SHP77 treated with DMSO at 0.1 percent for 48 hours (cell line): ENCODE results near the gene SRM.
"Not testable (repeated sequence)": the region's sequence is repeated elsewhere in the genome, so short reads cannot be mapped to it uniquely, and the experiment has no call there.

Experiments used
- DNase-seq: peaks from one replicate; lab custom pipeline; 2025; lab: John Stamatoyannopoulos, UW

SRM gene

DNA sequence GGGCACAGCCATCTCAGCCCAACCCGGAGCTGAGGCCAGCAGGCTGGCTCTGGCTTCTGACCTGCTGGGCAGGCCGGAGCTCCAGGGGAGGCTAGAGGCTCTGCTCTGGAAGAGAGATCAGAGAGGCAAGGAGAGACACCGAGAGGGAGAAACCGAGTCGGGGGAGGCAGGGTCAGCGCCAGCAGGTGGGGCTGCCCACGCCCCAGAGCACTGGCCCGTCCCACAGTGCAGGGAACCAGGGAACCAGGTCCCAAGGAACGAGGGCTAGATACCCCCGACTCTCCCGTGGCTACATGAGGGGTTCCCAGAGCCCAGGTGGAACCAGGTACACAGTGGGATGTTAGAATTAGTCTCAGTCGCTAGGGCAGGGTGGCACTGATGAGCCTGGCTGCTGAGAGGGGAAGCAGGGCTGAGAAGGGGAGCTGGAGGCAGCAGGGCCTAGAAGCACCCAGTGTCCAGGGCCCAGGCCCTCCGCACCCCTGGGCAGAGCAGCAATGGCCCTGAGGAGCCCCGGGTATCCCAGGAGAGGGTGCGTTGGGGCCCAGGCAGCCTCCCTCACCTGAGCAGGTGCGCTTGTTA lies 14.9 kb downstream of the SRM start:
- no peak for DNase-seq

DNA sequence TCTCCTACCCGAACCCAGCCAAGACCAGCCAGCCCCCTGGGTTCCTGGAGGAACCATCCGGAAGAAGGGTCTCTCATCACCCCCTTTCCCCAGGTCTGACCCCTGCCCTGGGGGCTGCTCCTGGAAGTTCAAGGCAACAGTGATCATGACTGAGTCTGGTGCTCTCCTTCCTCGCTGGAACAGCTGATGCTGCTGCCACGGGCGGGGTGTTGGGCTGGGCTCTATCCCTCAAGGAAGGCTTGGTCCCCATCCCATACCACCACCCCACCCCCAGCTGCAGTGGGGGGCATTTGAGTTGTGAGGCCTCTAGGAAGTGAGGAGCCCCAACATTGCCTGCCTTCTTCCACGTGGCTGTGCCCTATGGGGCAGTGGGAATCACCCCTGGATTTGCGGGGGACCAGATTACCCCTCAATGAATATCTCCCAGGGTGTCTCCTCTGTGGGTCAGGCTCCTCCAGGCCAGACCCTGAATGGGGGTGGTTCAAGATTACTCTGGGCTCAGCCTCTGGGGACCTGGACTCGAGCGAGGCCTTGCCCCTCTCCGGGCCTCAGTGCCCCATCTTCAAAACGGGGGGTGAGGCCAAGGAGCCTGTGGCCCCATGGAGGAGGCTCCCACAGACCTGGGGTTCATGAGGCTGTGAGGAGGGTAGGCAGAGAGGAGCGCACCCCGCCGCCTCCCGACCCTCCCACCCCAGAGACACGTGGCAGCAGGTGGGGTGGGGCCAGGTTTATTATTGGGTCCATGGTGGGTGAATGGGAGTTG lies 15.6 kb downstream of the SRM start:
- no peak for DNase-seq

DNA sequence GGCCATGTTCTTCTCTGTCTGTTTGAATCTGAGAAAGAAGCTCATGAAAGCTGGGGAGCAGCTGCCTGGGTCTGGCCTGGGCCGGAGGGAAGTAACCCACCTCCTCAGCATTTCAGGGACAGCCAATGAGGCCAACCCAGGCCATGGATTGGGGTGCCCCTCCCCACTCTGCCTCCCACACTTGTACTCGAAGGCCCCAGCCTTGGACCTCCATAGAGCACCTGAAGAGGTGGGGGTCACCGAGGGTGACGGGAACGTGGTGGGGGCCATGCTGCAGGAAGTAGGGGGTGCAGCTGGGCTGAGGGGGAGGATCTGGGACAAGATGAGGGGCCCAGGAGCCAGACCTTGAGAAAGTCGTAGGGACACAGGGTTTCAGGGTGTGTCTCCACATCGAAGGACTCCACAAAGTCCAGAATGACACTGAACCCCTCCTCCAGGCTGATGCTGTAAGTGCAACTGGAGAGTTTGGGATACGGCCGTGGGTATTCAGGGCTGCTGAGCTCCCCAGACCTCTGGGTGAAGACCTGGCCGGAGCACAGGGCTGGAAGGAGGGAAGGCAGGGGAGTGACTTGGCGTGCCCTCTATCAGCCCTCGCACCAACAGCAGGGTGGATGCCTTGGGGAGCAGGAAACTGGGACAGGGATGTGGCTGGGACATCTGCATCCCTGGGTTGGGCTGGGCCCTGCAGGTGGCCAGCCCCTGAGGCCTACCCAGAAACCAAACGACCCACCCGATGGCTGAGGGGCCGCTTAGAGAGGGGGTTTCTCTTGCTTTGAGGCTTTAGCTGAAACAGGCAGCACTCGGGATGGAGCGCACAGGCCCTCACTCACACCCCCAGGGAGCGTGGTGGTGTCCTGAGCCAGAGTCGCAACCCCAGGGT lies 16.6 kb downstream of the SRM start:
- no peak for DNase-seq

DNA sequence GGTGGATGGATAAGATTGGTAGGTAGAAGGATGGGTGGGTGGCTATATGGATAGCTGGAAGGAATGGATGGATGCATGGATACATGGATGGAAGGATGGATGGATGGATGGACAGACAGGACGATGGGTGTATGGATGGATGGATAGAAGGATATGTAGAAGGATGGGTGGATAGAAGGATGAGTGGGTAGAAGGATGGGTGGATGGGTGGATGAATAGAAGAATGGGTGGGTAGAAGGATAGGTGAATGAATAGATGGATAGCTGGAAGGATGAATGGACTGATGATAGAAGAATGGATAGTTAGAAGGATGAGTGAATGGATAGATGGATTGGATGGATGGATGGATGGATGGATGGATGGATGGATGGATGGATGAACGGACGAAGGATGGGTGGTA lies 17.8 kb downstream of the SRM start:
- DNase-seq, result no peak

DNA sequence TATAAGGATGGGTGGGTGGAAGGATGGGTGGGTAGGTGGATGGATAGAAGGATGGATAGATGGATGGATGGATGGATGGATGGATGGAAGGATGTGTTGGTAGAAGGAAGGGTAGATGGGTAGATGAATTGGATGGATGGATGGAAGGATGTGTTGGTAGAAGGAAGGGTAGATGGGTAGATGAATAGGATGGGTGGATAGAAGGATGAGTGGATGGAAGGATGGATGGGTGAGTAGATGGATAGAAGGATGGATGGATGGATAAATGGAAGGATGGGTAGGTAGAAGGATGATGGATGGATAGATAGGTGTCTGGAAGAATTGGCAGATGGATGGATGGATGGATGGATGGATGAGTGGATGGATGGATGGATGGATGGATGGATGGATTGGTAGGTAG lies 18.8 kb downstream of the SRM start:
- no peak for DNase-seq

DNA sequence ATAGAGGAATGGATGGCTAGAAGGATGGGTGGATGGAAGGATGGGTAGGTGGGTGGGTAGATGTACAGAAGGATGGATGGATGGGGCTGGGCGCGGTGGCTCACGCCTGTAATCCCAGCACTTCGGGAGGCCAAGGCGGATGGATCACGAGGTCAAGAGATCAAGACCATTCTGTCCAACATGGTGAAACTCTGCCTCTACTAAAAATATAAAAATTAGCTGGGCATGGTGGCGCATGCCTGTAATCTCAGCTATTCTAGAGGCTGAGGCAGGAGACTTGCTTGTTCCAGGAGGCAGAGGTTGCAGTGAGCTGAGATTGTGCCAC lies 19.8 kb downstream of the SRM start:
- DNase-seq, result not testable (repeated sequence)

DNA sequence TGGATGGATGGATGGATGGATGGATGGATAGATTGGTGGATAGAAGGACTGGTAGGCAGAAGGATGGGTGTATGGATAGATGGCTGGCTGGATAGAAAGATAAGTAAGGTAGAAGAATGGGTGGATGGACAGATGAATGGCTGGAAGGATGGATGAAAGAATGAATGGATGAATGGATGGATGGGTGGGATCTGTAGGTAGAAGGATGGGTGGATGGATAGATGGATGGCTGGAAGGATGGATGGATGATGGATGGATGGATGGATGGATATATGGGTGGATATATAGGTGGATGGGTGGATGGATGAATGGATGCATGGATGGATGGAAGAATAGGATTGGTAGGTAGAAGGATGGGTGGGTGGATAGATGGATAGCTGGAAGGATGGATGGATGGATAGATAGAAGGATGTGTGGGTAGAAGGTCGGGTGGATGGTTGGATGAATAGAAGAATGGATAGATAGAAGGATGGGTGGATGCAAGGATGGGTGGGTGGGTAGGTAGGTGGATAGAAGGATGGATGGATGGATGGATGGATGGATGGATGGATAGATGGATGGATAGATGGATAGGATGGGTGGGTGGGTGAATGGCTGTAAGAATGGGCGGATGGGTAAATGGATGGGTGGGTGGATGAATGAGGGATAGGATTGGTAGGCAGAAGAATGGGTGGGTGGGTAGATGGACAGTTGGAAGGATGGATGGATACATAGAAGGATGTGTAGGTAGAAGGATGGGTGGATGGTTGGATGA lies 20.3 kb downstream of the SRM start:
- DNase-seq, result no peak

DNA sequence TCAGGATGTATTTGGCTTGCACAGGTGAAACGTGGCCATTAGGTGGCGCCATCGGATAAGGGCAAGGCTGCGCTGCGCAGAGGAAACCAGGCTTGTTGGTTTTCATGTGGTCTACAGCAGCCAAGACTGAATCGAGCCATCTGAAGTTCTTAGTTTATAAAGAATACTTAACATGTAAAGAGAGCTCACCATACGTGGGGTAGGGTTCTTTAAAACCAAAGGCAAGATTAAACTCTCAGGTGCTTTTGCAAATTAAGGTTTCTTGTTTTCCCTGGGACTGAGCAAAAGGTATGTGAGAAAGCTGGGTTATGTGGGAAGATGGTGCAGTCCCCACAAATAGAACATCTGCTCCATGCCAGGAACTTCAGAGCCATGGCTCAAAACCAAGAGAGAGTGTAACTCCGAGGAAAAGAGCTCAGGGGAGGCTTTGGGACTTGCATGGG lies 22.1 kb downstream of the SRM start:
- DNase-seq, result peak; percentile 65

DNA sequence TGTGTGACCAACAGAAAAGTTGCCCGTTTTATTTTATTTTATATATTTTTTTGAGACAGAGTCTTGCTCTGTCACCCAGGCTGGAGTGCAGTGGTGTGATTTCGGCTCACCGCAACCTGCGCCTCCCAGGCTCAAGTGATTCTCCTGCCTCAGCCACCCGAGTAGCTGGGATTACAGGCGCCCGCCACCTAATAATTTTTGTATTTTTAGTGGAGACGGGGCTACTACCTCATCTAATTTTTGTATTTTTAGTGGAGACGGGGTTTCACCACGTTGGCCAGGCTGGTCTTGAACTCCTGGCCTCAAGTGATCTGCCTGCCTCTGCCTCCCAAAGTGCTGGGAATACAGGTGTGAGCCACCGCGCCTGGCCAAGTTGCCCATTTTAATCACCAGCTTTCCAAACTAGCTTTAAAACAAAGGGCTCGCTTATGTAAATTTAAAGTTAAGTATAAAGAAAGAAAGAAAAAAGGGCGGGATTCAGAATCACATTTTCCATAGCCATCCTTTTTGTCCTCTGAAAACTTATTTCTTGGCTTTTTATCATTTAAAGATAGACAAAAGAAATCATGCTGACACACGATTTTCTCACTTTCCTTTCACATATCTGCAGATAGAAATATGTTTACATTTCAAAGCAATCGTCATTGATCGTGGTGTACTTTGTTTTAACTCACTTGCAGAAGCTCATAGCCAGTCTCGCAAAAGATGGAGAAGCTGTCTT lies 22.6 kb downstream of the SRM start:
- not testable (repeated sequence) for DNase-seq

DNA sequence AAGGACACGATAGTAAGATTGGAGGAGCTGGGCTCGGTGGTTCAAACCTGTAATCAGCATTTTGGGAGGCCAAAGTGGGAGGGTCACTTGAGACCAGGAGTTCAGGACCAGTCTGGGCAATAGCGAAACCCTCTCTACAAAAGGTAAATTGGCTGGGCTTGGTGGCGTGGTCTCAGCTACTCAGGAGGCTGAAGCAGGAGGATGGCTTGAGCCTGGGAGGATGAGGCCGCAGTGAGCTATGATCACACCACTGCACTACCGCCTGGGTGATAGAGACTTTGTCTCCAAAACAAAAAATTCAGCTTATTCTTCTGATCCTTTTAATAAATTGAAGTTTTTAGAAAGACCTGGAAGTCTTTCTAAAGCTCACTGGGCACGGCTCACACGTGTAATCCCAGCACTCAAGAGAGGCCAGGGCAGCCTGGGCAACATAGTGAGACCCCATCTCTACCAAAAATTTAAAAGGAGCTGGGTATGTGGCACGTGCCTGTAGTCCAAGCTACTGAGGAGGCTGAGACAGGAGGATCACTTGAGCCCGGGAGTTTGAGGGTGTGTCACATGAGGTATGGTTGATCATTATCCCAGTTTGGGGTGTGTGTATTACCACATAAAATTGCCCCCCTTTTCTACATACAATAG lies 28.1 kb downstream of the SRM start:
- no peak for DNase-seq

DNA sequence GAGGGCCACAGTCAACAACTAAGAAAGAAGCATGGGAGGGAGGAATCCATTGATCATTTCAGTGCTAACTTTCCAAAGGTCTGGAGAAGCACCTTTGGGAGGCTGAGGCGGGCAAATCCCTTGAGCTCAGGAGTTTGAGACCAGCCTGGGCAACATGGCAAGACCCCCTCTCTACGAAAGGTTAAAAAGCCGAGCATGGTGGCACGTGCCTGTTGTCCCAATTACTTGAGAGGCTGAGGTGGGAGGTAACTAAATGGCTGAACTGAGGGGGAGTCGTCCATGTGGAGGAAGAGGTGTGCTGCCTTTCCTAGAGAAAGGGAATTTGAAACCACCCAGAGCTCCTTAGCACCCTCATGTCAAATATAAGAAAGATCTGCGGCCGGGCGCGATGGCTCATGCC lies 29.0 kb downstream of the SRM start:
- DNase-seq, result no peak

DNA sequence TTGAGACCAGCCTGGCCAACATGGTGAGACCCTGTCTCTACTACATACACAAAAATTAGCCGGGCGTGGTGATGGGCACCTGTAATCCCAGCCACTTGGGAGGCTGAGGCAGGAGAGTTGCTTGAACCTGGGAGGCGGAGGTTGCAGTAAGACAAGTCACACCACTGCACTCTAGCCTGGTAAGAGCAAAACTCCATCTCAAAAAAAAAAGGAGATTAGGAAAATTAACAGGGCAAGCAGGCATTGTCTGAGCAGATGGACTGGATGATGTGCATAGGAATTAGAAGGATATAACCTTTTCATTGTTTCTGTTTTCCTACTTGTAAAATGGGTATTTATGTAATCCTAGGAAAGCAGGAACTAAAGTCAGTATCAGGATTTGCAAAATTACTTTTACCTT lies 31.8 kb downstream of the SRM start:
- no peak for DNase-seq

DNA sequence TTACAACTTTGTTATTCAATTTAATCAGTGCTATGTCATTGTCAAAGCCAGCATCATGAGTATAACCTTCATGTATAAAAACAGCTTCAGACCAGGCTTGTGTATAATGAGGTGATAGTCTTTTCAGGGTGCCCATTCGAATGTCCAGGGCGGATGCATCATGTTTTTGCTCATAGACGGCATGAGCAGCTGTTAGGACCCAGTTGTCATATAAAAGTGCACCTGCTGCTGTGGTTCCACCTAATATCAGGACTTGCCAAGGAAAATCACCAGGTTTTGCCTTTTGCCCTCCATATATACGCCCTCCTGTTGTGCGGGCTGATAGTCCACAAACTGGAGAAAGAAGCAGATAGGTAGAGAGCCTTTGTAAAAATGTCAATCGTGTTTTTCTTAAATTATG lies 32.5 kb downstream of the SRM start:
- DNase-seq, result no peak

DNA sequence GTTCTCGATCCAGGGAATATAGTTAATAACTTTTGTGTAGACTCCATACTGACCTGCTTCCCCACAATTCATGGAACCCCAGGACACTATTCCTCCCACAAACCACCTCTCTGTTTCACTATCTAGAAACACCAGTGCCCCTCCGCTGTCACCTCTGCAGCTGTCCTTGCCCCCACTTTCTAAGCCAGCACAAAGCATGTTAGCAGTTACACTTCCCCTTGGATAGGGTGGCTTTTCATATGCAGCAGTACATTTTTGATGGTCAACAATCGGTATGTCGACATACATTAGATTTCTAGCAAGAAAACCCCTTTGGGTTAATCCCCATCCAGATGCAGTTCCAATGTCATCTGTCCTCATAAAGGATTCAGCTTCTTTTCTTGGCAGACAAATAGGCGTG lies 32.9 kb downstream of the SRM start:
- DNase-seq, result no peak

DNA sequence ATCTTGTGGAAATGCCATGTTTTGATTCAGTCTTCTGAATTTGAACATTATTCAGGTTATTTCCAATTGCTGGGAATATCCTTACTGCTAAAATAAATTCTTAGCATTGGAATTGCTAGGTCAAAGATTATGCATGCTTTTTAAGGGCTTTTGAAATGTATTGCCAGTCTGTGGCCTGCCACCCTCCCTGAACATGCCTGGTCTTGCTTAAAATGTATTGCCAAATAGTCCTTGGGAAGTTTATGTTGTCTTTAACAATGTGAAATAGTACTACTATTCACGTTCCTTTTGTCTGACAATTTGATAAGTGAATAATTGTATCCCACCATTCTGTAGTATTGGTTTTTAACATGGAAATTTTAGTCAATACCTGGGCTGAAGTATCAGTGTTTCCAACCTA lies 33.8 kb downstream of the SRM start:
- no peak for DNase-seq

DNA sequence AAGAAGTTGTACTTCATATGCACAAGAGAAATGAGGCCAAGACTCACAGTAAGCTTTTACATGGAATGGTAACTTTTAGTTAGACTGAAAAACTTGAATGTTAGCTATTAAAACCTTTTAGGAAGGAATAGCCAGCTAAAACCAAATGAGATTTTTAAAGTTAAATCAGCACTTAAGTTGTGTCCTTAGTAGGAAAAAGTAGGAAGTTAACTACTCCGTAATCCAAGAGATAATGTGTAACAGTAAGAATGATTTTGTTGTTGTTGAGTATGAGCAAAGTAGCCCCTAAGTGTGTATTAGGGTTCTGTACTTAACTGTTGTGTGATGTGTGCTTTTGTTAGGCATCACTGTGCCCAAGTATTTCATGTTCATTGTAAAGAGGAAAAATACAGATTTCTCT lies 34.2 kb downstream of the SRM start:
- DNase-seq, result no peak

DNA sequence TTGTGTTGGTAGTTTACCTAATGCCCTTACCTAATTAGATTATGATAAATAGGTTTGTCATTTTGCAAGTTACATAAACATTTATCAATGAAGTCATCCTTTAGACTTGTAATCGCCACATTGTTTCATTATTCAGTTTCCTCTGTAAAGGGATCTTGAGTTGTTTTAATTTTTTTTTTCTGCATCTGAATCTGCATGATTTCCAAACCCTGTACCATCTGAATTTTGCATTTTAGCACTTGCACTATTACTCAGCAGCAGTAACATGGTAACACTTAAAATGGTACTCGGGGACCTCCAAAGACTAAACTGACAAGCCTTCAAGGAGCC lies 35.0 kb downstream of the SRM start:
- no peak for DNase-seq

DNA sequence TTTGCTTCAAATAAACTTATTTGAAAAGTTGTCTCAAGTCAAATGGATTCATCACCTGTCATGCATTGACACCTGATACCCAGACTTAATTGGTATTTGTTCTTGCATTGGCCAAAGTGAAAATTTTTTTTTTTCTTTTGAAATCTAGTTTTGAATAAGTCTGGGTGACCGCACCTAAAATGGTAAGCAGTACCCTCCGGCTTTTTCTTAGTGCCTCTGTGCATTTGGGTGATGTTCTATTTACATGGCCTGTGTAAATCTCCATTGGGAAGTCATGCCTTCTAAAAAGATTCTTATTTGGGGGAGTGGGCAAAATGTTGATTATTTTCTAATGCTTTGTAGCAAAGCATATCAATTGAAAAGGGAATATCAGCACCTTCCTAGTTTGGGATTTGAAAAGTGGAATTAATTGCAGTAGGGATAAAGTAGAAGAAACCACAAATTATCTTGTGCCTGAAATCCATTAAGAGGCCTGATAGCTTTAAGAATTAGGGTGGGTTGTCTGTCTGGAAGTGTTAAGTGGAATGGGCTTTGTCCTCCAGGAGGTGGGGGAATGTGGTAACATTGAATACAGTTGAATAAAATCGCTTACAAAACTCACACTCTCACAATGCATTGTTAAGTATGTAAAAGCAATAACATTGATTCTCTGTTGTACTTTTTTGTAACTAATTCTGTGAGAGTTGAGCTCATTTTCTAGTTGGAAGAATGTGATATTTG lies 35.5 kb downstream of the SRM start:
- DNase-seq, result no peak

DNA sequence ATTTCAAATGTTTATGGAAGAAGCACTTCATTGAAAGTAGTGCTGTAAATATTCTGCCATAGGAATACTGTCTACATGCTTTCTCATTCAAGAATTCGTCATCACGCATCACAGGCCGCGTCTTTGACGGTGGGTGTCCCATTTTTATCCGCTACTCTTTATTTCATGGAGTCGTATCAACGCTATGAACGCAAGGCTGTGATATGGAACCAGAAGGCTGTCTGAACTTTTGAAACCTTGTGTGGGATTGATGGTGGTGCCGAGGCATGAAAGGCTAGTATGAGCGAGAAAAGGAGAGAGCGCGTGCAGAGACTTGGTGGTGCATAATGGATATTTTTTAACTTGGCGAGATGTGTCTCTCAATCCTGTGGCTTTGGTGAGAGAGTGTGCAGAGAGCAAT lies 36.6 kb downstream of the SRM start:
- DNase-seq, result no peak

DNA sequence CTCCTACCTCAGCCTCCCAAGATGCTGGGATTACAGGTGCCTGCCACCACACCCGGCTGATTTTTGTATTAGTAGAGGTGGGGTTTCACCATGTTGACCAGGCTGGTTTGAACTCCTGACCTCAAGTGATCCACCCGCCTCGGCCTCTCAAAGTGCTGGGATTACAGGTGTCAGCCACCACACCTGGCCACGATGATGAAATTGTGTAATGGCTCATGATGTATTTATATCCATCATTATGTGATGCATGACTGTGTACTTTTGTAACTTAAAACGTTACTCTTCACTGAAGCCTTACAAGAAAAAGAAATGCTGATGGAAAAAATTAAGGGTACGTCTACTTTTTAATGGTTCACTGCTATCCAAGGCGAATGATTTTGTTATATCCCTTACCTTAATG lies 39.8 kb downstream of the SRM start:
- DNase-seq, result no peak

DNA sequence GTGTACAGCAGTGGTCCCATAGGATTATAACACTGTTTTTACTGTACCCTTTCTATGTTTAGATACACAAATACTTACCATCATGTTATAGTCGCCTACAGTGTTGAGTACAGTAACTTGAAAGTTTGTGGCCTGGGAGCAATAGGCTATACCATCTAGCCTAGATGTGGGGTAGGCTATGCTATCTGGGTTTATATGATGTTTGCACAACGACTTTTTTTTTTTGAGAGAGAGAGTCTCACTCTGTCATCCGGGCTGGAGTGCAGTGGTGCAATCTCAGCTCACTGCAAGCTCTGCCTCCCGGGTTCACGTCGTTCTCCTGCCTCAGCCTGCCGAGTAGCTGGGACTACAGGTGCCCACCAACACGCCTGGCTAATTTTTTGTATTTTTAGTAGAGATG lies 40.5 kb downstream of the SRM start:
- DNase-seq, result not testable (repeated sequence)
